Coronary artery (tissue), 2 donors: Measurements from ENCODE around the gene ANKRD53.
A peak's percentile ranks its signal among the peaks of the same experiment; 100 is the strongest.

Experiments
- DNase-seq: peaks from one replicate; pipeline ENCODE4 v3.0.0-alpha.2; 2017; ENCODE audit warnings: low spot score
- H3K27ac ChIP-seq, 2 donors: fragments of 200-600 bp; sonication (generic); one replicate each; pipeline ENCODE4 v1.5.1; 2016 to 2019
- H3K4me3 ChIP-seq: fragments of 200-600 bp; sonication (generic); 2 replicates; pipeline ENCODE4 v1.5.1; 2016; ENCODE audit warnings: mild to moderate bottlenecking, moderate library complexity
- CTCF ChIP-seq: fragments of 200-600 bp; sonication (generic); IDR thresholded peaks from one replicate; pipeline ENCODE4 v1.5.1; 2019; ENCODE audit warnings: antibody characterized with exemption

ANKRD53 gene

GRCh38 chr2:70985956-70986355, 7.5 kb downstream of the ANKRD53 start:
- Histone ChIP-seq H3K27ac (no peak overlapping the region), H3K4me3 (no peak overlapping the region)
- no peak for TF ChIP-seq CTCF
- DNase-seq: no peak

- H3K4me3 ChIP-seq: no peak overlapping the region
- no peak for TF ChIP-seq CTCF
- H3K27ac ChIP-seq: peak overlapping the region in 1 of 2 donors; percentile 12
- DNase-seq: peak; percentile 21
Observed at GRCh38 chr2:70986499-70987189, 8.2 kb downstream of the ANKRD53 start.

- no peak for TF ChIP-seq CTCF
- DNase-seq: peak; percentile 26
- Histone ChIP-seq H3K27ac (peak overlapping the region; percentile 51 to 67), H3K4me3 (no peak overlapping the region)
Observed at GRCh38 chr2:70987386-70987785, 9.0 kb downstream of the ANKRD53 start.

- DNase-seq: peak; percentile 73
- no peak for TF ChIP-seq CTCF
- Histone ChIP-seq H3K4me3 (no peak overlapping the region), H3K27ac (peak overlapping the region; percentile 51 to 67)
Observed at GRCh38 chr2:70988151-70988550, 9.7 kb downstream of the ANKRD53 start.

GRCh38 chr2:70988726-70989648, 10.6 kb downstream of the ANKRD53 start:
- peak overlapping the region in 1 of 2 donors; percentile 9 for H3K27ac ChIP-seq
- DNase-seq: no peak
- TF ChIP-seq CTCF: no peak
- no peak overlapping the region for H3K4me3 ChIP-seq

GRCh38 chr2:70990216-70990615, 11.8 kb downstream of the ANKRD53 start:
- TF ChIP-seq CTCF: no peak
- DNase-seq: no peak
- Histone ChIP-seq H3K4me3 (no peak overlapping the region), H3K27ac (no peak overlapping the region)
